Kidney (tissue), 14 donors: ENCODE measurements around the gene SLIT1. TPM values are rescaled to one million over a fixed set of nuclear protein-coding genes. Genes with fewer than 3 reads are reported as not detected.

Source experiments
- DNase-seq, 5 donors: peaks; one replicate each; pipeline ENCODE4 v3.0.0-alpha.2; 2013 to 2020
- FAIRE-seq: peaks from 2 replicates; lab custom pipeline; 2012; peaks lifted over from hg19 to GRCh38; lab: Jason Lieb, UNC
- H3K27ac ChIP-seq, 2 donors: one replicate each; pipeline ENCODE4 v1.7.0; 2013; ENCODE audit warnings: low read depth in 2 of 2, low read length in 2 of 2, inconsistent platforms in 1 of 2
- H3K27me3 ChIP-seq: one replicate; pipeline ENCODE4 v1.7.1; 2013; ENCODE audit warnings: low read length, inconsistent platforms; ENCODE audit not compliant: control insufficient read depth, insufficient read depth
- H3K36me3 ChIP-seq, 3 donors: one replicate each; pipeline versions ENCODE4 v1.7.0 to v1.7.1; 2013; ENCODE audit warnings: low read length in 3 of 3, control low read depth in 1 of 3, inconsistent platforms in 1 of 3; ENCODE audit not compliant: insufficient read depth in 3 of 3, control insufficient read depth in 2 of 3
- H3K4me1 ChIP-seq, 3 donors: one replicate each; pipeline versions ENCODE4 v1.7.0 to v1.7.1; 2013; ENCODE audit warnings: low read length in 3 of 3, inconsistent platforms in 1 of 3, low read depth in 1 of 3; ENCODE audit not compliant: control insufficient read depth in 2 of 3, insufficient read depth in 2 of 3
- H3K4me3 ChIP-seq, 3 donors: one replicate each; pipeline versions ENCODE4 v1.7.0 to v1.8.1; 2013; ENCODE audit warnings: low read length in 3 of 3, control low read depth in 1 of 3, inconsistent platforms in 1 of 3
- H3K9ac ChIP-seq, 3 donors: one replicate each; pipeline versions ENCODE4 v1.7.0 to v1.7.1; 2013; ENCODE audit warnings: low read length in 3 of 3, control low read depth in 1 of 3, inconsistent platforms in 1 of 3
- H3K9me3 ChIP-seq, 3 donors: one replicate each; pipeline versions ENCODE4 v1.7.0 to v1.7.1; 2013; ENCODE audit warnings: low read length in 3 of 3, control low read depth in 1 of 3, inconsistent platforms in 1 of 3; ENCODE audit not compliant: control insufficient read depth in 2 of 3, insufficient read depth in 1 of 3
- intact Hi-C: fragments of 100-400 bp; cut with DNase I; formaldehyde crosslinking; loops from one replicate; pipeline ENCODE4 v1.11.1; 2022
- polyA plus RNA-seq: library from polyadenylated mRNA; stranded (reverse); fragments of 350-450 nt; fragmentation: Illumina TruSeq; extraction: RNeasy Lipid Tissue Mini Kit (QIAGEN cat#74804); gene quantifications from one replicate; pipeline ENCODE4 v1.2.3, GENCODE V29; 2014; ENCODE audit warnings: low read depth, low replicate concordance; ENCODE audit not compliant: insufficient read depth
- total RNA-seq: library from RNA; stranded (reverse); fragmentation: NEBNext Ultra II Directional; extraction: Animal tissue kit (Norgen Biotek cat#: 25700); gene quantifications from one replicate; pipeline ENCODE4 v1.2.1, GENCODE V29; 2021
- TF ChIP-seq, protein P1 (sequence below): IDR thresholded peaks from 3 replicates; pipeline ENCODE4 v1.5.1; 2012; ENCODE audit warnings: mild to moderate bottlenecking, moderate library complexity, borderline replicate concordance; ENCODE audit not compliant: insufficient read depth; ENCODE audit errors: extremely low read depth
- donor health status: control.
- donor health status: control.
- donor health status: control.
- donor health status: control.
- donor health status: control.
- donor health status: DM: yes; HTN: yes; CAD: no.
- donor health status: Normal renal cell carcinoma (clear cell type).

SLIT1 gene
- total and polyA plus RNA-seq, 2 donors from 2014 or later: 0.06 to 0.35 TPM

DNA sequence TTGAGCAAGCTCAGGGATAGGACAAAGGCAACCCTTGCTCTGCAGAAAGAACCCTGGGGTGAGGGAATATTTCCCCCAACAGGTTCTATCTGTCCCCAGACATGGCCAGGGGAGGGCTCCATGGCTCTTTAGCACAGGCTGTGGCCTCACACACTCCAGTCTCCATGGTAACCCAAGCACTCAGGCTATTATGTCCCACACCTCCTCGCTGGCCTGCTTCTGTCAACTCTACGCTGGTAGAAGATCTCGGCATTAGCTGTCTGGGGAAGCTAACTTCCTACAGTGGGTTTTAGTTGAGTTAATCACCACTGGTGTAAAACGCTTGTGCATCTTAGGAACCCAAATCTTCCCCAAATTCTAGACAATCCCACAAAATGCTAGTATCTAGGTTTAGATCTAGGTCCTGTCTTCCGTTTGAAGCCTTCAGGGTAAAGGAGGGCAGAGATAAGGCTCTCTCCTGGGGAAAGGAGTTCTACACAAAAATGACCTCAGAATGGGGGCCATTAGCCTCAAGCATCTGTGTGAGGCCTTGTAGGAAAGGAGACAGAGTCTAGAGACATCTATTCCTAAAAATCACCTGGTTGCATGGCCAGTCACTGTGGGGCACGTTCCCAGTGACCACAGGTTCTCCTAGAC is 36.7 kb upstream of the SLIT1 start:
- DNase-seq (peak in 3 of 5 donors; percentile 68 to 79 (median 69)), FAIRE-seq (no peak)
- Histone ChIP-seq H3K36me3 (no peaks in the 10 kb centered on the region), H3K4me3 (no peak overlapping the region), H3K9me3 (no peaks in the 10 kb centered on the region), H3K9ac (no peak overlapping the region), H3K27ac (no peak overlapping the region), H3K4me1 (no peaks in the 10 kb centered on the region), H3K27me3 (no peaks in the 10 kb centered on the region)
- intact Hi-C loops: no loop called here
- TF ChIP-seq, protein P1, sequence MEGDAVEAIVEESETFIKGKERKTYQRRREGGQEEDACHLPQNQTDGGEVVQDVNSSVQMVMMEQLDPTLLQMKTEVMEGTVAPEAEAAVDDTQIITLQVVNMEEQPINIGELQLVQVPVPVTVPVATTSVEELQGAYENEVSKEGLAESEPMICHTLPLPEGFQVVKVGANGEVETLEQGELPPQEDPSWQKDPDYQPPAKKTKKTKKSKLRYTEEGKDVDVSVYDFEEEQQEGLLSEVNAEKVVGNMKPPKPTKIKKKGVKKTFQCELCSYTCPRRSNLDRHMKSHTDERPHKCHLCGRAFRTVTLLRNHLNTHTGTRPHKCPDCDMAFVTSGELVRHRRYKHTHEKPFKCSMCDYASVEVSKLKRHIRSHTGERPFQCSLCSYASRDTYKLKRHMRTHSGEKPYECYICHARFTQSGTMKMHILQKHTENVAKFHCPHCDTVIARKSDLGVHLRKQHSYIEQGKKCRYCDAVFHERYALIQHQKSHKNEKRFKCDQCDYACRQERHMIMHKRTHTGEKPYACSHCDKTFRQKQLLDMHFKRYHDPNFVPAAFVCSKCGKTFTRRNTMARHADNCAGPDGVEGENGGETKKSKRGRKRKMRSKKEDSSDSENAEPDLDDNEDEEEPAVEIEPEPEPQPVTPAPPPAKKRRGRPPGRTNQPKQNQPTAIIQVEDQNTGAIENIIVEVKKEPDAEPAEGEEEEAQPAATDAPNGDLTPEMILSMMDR: no peak

- DNase-seq (no peak), FAIRE-seq (no peak)
- H3K9ac ChIP-seq: no peak overlapping the region
- intact Hi-C loops: no loop called here
- no peaks in the 10 kb centered on the region for H3K27me3 ChIP-seq
- TF ChIP-seq, protein P1: no peak
- no peaks in the 10 kb centered on the region for H3K36me3 ChIP-seq
- no peaks in the 10 kb centered on the region for H3K9me3 ChIP-seq
- H3K4me1 ChIP-seq: no peaks in the 10 kb centered on the region
- H3K27ac ChIP-seq: no peak overlapping the region
- no peak overlapping the region for H3K4me3 ChIP-seq
These were observed 34.6 kb upstream of the SLIT1 start for GRCh38 chr10:97220355-97220754.

DNA sequence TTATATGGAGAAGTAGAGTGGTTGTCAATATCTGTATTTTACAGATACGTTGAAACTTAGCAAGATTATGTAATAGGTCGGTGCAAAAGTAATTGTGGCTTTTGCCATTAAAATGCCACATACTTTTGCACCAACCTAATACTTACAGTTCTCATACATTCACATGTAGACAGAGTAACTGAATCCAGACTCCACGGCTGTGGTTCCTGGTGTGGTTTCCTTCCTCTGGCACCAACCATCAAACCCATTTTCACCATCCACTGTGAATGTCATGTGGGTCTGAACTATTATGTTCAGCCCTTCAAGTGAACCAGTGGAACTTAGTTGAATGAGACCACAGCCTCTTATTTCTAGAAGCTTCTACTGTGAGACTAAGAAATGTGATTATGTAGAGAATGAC is 31.5 kb upstream of the SLIT1 start:
- DNase-seq: no peak
- Histone ChIP-seq H3K36me3 (no peaks in the 10 kb centered on the region), H3K4me1 (no peaks in the 10 kb centered on the region), H3K27ac (no peak overlapping the region), H3K4me3 (no peak overlapping the region), H3K9me3 (no peaks in the 10 kb centered on the region), H3K27me3 (no peaks in the 10 kb centered on the region), H3K9ac (no peak overlapping the region)
- TF ChIP-seq, protein P1: no peak
- intact Hi-C loops: no loop called here
- FAIRE-seq: no peak
